Measurements from ENCODE around the gene RXRA. TPM values are rescaled to one million over a fixed set of nuclear protein-coding genes. Genes with fewer than 3 reads are reported as not detected.

Gene RXRA
- total and polyA plus RNA-seq, 9 donors, result 12.4 to 82.2 (median 70.6) TPM

DNA sequence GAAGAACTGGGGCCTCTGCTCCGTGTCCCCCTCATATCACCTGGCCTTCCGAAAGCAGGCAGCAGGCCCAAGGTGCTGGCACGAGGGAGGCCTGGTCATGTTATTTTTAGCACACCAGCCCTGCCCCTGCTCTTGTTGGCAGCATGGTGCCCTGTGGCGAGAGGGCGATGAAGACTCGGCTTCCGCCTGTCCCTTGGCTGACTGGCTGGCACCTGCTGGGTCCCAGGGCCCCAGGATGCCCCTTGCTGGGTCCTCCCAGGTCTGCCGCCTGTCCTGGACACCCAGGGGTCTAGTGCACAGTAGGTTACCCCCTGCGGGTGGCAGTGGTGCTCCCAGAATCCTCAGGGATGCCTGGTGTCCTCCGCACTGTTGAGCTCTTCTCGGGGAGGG lies 77.0 kb downstream of the RXRA start:
- 66 to 71% (median 69%) methylated on average over 11 of the region's 11 CpGs for WGBS, 3 donors
- Histone ChIP-seq H3K4me1 (ENCODE audit: insufficient read depth) (peaks cover 39% of the 10 kb centered on the region), H3K4me3 (no peak overlapping the region), H3K27ac (peak overlapping the region in 1 of 2 donors; percentile 53), H3K36me3 (no peaks in the 10 kb centered on the region), H3K9me3 (no peaks in the 10 kb centered on the region), H3K27me3 (no peaks in the 10 kb centered on the region)
- no peak for DNase-seq
- intact Hi-C loops (cut with DNase I), result no loop called here
- no peak for TF ChIP-seq EP300 (IDR thresholded peaks at IDR 0.05)
- TF ChIP-seq, protein P1, sequence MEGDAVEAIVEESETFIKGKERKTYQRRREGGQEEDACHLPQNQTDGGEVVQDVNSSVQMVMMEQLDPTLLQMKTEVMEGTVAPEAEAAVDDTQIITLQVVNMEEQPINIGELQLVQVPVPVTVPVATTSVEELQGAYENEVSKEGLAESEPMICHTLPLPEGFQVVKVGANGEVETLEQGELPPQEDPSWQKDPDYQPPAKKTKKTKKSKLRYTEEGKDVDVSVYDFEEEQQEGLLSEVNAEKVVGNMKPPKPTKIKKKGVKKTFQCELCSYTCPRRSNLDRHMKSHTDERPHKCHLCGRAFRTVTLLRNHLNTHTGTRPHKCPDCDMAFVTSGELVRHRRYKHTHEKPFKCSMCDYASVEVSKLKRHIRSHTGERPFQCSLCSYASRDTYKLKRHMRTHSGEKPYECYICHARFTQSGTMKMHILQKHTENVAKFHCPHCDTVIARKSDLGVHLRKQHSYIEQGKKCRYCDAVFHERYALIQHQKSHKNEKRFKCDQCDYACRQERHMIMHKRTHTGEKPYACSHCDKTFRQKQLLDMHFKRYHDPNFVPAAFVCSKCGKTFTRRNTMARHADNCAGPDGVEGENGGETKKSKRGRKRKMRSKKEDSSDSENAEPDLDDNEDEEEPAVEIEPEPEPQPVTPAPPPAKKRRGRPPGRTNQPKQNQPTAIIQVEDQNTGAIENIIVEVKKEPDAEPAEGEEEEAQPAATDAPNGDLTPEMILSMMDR (IDR thresholded peaks at IDR 0.05), result no peak
- no peak for TF ChIP-seq POLR2A (IDR thresholded peaks at IDR 0.05)

DNA sequence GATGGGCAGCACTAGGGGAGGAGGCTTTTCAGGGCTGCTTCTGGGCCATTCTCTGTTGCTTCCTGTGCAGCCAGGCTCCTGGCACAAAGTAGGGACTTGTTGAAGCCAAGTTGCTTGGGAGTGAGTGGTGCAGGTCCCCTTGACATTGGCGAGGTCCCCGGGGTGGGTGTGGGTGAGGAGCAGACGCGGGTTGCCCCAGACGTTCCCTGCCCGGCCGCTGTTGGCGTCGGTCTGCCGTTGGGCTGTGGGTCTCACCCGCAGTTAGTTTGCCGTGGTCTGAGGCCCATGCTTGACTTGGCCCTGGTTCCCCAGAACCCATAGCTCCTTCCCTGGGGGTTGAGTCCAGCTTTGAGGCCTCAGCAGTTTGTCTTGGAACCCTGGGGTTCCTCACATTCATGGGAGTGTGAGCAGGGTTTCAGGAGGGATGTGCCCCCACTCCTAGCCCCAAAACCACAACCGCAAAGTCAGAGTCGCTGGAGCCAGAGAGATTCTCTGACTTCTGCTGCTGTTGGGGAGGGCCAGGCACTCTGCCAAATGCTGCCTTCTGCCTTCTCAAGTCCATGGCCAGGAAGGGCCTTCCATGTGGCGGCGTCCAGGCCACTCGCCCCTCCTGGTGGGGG lies 77.5 kb downstream of the RXRA start:
- 13 to 18% (median 14%) methylated on average over 17 of the region's 17 CpGs for WGBS, 3 donors
- H3K27ac ChIP-seq, result peak overlapping the region; percentile 25 to 53
- intact Hi-C loops (cut with DNase I), result no loop called here
- H3K4me1 ChIP-seq (ENCODE audit: insufficient read depth), result peaks cover 39% of the 10 kb centered on the region
- no peaks in the 10 kb centered on the region for H3K27me3 ChIP-seq
- H3K9me3 ChIP-seq, result no peaks in the 10 kb centered on the region
- no peak overlapping the region for H3K4me3 ChIP-seq
- no peaks in the 10 kb centered on the region for H3K36me3 ChIP-seq
- DNase-seq, result peak; percentile 75 to 86 (median 80)
- TF ChIP-seq EP300 (IDR thresholded peaks at IDR 0.05), result no peak
- TF ChIP-seq, protein P1 (IDR thresholded peaks at IDR 0.05), result no peak
- TF ChIP-seq POLR2A (IDR thresholded peaks at IDR 0.05), result no peak

DNA sequence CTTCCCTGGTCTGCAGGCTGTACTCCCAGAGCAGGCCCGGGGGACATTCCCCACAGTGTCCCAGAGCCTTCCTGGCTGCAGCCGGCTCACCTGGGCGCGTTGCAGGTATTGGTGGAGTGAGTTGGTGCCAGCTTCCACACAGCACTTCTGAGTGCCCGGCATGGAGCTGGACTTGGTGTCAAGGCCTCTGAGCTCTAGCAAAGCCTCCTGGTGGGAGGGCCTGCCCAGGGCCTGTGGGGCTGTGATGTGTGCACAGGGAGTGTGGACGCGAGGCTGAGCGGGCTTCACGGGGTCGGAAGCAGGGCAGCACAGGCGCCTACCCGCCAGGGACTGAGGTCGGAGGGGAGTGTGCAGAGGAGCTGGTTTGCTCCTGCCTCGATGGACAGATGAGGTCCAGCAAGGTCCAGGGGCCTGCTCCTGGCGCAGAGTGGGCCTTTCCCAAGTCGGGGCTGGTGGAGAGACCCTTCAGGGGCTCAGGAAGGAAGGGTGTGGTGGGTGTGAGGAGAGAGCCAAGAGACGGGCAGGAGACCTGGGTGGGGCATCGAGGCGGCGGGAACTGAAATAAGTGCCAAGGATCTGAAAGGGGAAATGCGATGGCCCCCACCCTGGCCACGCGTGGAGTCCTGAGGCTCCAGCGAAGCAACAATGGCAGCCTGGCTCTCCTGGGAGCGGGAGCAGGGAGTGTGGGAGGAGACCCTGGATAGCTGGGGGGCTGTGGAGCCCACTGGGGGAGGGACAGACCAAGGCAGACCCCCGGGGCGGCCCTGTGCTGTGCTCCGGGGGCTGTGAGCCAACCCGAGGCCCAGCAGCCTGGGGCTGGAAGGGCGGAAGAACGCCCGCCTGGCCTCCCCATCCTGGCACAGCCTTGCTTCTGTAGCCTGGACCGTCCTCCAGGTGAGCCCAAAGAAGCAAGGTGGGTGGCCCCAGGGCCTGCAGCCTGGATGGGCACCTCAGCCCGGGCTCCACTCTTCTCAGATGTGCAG lies 78.4 kb downstream of the RXRA start:
- Histone ChIP-seq H3K4me3 (no peak overlapping the region), H3K4me1 (ENCODE audit: insufficient read depth) (peaks cover 39% of the 10 kb centered on the region), H3K9me3 (no peaks in the 10 kb centered on the region), H3K36me3 (no peaks in the 10 kb centered on the region), H3K27ac (peak overlapping the region; percentile 25 to 53), H3K27me3 (no peaks in the 10 kb centered on the region)
- TF ChIP-seq EP300 (IDR thresholded peaks at IDR 0.05) (no peak), POLR2A (IDR thresholded peaks at IDR 0.05) (no peak)
- TF ChIP-seq, protein P1 (IDR thresholded peaks at IDR 0.05), result no peak
- DNase-seq, result no peak
- intact Hi-C loops (cut with DNase I), result no loop called here
- 70 to 74% (median 72%) methylated on average over 32 to 34 of the region's 34 CpGs for WGBS, 3 donors

DNA sequence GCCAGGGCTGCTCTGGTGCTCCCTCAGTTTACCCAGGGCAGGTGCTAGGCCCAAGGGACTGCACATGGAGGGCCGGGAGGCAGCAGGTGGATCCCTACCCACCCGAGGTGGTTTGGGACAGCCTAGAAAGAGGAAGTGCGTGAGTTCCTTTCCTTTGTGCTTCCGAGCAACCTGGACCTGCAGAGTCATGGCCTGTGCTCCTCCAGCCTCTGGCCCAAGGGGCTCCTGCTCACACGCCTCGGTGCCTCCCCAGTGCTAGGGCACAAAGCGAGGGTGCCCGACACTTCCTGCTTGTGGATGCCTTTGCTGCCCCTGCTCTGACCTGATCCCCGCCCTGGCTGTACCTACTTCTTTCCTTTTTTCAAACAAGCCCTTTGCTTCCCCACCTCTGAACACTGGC lies 79.3 kb downstream of the RXRA start:
- peaks cover 39% of the 10 kb centered on the region for H3K4me1 ChIP-seq (ENCODE audit: insufficient read depth)
- intact Hi-C loops (cut with DNase I), result no loop called here
- no peaks in the 10 kb centered on the region for H3K27me3 ChIP-seq
- no peak for TF ChIP-seq POLR2A (IDR thresholded peaks at IDR 0.05)
- TF ChIP-seq, protein P1 (IDR thresholded peaks at IDR 0.05), result no peak
- no peak for TF ChIP-seq EP300 (IDR thresholded peaks at IDR 0.05)
- H3K9me3 ChIP-seq, result no peaks in the 10 kb centered on the region
- H3K4me3 ChIP-seq, result no peak overlapping the region
- DNase-seq, result no peak
- 82 to 92% (median 90%) methylated on average over 9 of the region's 9 CpGs for WGBS, 3 donors
- no peaks in the 10 kb centered on the region for H3K36me3 ChIP-seq
- peak overlapping the region in 1 of 2 donors; percentile 1 for H3K27ac ChIP-seq
